SW 1271 (cell line): ENCODE results near the gene PRRT1.
"Not testable (repeated sequence)": the region's sequence is repeated elsewhere in the genome, so short reads cannot be mapped to it uniquely, and the experiment has no call there.

Source experiments
- DNase-seq, 2 experiments: peaks; one replicate each; lab custom pipeline; 2025; lab: John Stamatoyannopoulos, UW

Gene PRRT1

DNA sequence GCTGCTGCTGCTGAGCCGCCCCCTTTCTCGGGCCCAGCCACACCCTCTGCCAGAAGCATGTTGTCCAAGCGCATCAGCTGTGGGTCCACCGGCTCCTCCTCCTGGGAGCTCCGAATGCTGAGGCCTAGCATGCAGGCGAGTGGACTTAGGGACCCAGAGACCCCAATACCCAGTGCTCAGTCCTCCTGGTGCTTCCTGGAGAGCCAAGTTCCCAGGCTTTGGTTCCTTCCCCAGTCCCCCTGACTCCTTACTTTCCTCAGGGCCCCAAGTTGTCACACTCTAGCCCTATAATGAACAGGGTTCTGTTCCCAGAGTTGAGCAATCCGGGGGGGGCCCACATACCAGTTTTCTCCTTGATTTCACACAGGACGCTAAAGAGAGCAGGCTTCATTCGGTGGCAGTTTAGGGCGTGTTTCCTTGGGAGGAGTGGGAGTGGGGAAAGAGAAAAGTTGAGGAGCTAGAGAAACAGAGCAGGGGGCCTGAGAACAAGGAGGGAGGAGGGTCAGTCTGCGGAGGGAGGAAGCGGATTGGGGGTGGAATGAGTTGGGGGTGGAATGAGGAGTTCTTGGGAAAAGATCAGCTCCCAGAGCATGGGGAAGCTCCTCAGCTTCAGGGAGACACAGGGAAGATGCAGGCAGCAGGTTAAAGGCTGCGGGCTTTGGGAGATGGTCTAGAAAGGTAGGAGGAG, 36.8 kb upstream of the PRRT1 start:
- no peak for DNase-seq

- DNase-seq, result not testable (repeated sequence)
These were observed 36.1 kb upstream of the PRRT1 start for GRCh38 chr6:32187725-32188380.

DNA sequence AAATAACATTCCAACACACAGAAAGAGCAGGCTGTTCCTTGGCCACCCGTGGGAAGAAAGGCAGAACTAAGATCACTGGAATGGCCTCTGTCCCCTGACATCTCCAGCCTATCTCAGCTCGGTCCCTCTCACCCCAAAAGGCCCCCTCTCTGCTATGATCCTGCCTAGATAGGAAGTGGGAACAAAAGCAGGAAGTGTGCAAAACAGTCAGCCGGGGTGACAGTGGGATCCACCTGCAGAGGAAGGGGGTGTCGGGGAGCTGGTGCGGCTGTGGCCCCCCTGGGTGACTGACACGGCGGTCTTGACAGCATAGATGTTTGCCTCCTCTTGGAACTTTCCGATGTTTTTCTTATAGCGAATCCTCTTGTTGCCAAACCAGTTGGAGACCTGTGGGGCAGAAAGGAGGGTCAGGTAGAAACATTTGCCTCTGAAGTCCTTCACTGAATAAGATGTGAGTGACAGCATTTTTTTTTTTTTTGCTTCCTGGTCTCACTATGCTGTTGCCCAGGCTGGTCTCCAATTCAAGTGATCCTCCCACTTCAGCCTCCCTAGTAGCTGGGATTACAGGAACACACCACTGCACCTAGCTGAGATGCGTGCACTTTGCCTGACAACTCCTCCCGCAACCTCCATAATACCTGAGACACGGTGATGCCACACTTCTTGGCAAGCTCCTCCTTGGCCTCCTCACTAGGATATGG, 35.4 kb upstream of the PRRT1 start:
- no peak for DNase-seq

- DNase-seq, result not testable (repeated sequence)
These were observed 34.6 kb upstream of the PRRT1 start for GRCh38 chr6:32186151-32186840.

DNA sequence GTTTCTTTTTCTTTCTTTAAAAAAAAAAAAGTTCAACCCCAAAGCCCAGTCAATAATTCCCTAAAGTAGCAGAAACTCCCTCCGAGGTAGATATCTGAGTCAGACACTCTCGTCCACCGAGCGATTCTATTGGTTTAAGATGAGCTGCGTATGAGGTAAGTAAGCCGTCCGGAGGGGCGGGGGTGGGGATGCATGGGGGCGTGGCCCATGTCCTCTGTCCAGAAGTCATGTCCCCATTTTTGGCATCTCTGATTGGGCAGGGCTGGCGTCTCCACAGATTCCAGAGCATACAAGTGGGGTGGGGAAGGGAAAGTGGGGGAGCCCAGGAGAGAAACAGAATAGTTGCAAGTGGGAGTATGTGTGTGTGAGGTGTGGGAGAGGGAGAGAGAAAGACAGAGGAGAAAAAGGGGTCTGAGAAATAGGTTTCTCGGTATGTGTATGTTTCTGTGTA, 34.0 kb upstream of the PRRT1 start:
- DNase-seq, result peak; percentile 56 to 75

DNA sequence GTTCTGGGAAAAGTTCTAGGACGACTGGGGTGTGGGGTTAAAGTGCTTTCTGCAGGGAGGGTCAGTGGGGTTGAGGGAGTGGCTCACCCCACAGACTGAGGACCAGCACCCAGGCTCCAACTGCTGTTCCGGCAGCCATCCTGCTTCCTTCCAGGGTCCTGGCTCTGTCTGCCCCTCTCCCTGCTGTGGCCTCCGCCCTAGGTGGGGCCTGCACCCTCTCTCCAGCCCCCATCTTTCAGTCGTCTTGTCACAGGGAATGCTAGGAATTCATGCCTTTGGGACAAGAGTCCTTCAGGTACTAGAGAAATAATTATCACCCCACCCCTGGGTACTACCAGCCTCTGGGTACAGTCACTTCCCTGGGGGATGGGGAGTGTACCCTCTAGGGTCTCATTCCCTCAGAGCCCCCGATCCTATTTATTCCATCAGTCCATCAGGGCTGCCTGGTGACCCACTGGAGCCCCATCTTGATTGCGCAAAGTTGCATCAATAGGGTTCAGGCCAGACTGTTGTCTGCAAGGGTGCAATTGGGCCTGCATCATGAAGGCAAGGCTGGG, 32.4 kb upstream of the PRRT1 start, which contains the start of gene AGER:
TSS of gene AGER (minus strand) at position 170 of the 557 bp plus-strand sequence. CDS start at position 139, 31 bp downstream.
- DNase-seq, result no peak

DNA sequence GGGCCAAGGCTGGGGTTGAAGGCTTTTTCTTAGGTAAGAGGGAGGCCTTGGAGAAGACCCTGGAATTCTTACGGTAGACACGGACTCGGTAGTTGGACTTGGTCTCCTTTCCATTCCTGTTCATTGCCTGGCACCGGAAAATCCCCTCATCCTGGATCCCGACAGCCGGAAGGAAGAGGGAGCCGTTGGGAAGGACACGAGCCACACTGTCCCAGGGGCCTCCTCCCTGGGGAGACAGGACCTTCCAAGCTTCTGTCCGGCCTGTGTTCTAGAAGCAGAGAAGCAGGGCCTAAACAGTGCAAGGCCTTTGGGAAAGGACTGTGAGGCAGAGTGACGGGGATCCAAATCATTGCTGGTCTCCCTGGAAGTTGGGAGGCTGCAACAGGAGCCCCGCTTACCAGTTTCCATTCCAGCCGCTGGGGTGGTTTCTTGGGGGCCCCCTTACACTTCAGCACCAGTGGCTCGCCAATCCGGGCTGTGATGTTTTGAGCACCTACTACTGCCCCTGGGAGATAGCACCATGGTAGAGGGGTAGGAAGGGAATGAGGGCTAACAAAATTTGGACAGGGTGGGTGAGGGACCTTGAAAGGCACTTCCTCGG, 31.8 kb upstream of the PRRT1 start:
- no peak for DNase-seq

DNA sequence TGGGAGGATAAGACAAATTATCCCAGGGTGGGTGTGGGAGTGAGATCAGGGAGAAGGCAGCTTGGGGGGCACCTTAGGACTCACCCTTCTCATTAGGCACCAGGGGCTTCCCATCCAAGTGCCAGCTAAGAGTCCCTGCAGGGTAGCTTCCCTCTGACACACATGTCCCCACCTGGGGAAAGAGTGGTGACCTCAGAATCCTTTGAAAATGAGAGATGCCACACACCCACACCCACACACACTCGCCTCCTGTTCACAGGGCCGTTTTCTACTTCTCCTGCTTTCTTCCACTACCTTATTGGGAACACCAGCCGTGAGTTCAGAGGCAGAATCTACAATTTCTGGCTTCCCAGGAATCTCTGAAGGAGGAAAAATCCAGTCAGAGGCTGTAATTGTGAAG, 31.3 kb upstream of the PRRT1 start:
- no peak for DNase-seq

GRCh38 chr6:32182555-32182981, 30.8 kb upstream of the PRRT1 start:
- DNase-seq, result no peak

- no peak for DNase-seq
These were observed 30.3 kb upstream of the PRRT1 start for GRCh38 chr6:32181915-32182529.

DNA sequence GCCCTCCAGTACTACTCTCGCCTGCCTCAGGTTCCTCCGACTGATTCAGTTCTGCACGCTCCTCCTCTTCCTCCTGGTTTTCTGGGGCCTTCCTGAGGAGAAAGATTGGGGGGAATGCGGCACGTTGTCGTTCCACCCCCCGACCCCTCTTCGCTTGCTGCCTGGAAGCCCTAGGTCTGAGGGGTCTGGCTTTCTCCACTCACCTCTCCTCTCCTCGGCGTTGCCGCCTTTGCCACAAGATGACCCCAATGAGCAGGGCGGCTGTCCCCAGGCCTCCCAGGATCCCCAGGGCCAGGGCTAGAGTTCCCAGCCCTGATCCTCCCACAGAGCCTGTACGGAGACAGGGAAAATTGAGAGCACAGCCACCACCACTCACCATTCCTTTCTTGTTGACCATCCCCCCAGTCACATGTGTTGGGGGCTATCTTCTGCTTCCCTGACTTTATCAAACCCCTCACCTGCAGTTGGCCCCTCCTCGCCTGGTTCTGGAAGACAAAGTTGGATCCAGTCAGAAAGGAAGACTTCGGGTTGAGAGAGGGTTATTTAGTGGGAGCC, 29.5 kb upstream of the PRRT1 start:
- no peak for DNase-seq

DNA sequence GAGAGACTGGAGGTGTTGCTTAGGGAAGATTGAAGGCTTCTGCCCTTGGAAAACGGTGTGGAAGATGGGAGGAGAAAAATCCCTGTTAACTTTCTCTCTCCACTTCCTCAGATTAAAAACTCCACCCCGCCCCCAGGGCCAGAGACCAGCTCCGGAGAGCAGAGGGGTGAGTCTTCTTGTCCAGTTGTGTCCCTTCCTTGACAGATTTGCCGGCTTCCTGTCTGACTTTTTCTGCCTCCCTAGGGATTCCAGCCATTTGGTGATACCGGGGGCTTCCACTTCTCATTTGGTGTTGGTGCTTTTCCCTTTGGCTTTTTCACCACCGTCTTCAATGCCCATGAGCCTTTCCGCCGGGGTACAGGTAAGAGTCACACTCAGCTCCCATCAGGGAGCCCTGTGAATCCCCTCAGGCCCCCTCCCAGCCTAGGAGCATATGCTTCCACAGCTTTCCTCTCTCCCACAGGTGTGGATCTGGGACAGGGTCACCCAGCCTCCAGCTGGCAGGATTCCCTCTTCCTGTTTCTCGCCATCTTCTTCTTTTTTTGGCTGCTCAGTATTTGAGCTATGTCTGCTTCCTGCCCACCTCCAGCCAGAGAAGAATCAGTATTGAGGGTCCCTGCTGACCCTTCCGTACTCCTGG, 28.1 kb upstream of the PRRT1 start:
- DNase-seq, result no peak

GRCh38 chr6:32178547-32179440, 27.1 kb upstream of the PRRT1 start:
- DNase-seq, result peak in 1 of 2 experiments; percentile 36

DNA sequence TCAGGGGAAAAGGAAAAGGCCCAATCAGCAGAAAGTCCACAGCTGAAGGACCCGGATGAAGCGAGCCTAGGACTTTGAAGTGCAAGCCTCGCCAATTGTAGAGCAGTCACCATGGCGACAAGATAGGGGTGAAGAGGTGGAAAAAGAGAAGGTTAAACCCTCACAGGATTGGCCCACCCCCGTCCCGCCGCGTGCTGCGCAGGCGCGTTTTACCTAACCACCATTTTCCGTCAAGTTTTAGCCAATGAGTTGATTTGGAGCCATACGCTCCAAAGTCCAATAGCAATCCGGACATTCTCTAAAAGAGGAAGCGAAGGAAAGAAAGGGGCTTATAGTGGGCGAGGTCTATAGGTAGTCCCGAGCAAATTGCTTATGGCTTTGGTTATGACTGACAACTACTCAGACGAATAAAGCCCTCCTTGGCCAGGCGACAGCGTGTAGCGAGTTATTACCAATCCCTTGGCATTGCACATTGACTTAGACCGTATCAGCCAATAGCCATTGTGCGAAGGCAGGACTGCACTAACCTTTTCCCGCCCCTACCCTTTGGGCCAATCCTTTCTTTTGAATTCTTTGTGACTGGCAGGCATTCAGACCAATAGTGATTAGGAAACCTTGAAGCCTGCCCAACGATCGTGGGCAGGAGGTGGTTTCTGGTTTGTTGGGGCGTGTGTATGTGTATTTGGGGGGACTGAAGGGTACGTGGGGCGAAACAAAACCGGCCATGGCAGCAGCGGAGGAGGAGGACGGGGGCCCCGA, 26.2 kb upstream of the PRRT1 start, which contains the start of gene RNF5:
TSS of gene RNF5 (plus strand) at position 618 of the 759 bp plus-strand sequence. CDS start at position 725, 107 bp downstream.
- peak; percentile 100 for DNase-seq

DNA sequence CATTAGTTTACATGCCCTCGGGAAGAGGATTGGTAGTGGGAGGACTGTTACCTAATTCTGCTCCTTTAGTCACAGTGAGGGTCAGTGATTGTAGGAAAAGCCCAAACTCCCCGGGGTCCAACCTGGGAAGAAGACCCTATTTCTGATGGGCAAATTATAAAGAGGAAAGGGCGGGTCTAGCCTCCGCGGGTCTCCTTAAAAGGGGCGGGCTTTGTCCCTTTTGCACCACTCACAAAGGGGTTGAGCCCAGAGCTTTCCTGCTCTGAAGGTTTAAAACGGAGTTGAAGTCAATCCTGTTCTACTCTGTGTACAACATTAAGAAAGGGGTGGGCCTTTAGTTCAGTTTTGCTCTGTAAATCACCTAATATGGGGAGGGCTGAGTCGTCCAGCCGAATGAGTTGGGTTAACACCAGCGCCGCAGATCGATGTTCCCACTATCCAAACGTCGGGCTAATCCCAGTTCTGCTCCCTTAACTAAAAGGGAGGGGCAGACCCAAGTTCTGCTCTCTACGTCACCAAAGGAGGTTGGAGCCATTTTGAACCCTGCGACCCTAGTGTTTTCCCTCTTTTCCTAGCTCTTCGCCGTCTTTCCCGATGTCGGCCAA, 25.5 kb upstream of the PRRT1 start:
- peak; percentile 64 to 86 for DNase-seq

DNA sequence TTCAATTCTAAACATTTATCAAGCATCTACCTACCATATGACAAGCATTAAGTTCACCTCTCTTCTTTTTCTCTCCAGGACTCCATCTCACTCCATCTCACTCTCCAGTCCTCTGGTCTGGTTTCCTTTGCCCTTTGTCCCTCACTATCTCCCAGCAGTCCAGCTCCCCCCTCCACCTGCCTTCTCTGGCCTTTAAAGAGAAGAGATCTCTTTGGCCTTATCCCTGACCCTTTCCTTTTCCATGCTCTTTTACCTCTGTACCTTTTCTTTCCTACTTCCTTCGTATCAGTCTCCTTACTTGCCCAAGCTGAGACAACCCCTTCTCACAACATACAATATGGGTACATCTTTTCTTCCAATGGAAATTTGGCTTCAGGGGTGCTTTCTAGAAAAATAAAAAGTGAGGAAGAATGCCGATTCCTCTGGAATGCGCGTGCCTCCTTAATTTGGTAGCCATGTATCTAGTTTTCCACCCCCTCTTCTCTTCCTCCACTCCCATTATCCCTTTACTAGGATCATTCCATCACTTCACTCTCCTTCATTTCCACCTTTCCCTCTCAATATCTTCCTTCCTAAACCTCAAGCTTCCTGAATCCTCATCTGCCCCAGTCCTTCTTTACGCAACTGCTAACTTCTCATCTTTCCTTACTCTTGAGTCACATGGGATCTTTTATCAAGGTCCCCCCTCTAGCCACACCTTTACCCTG, 24.9 kb upstream of the PRRT1 start:
- no peak for DNase-seq
